ENCODE data around the gene TST.

GRCh38 chr22:36964106-36964505 is 55.1 kb downstream of the TST start:
- TF ChIP-seq POLR2AphosphoS5 (IDR thresholded peaks at IDR 0.05; ENCODE audit: low read depth, low read length) (no peak), POLR2A (IDR thresholded peaks at IDR 0.05; ENCODE audit: low read depth, low read length) (no peak)

Measured in GM12892 (cell line).